AG09319 (cell line): ENCODE data around the gene ATP10B.

Source experiments
- DNase-seq: peaks from one replicate; pipeline ENCODE4 v3.0.0-alpha.2; 2010; ENCODE audit warnings: low read depth; ENCODE audit errors: extremely low read depth
- CTCF ChIP-seq: IDR thresholded peaks from 2 replicates; pipeline ENCODE4 v1.5.1; 2011; ENCODE audit warnings: low read depth, mild to moderate bottlenecking, inconsistent platforms, low read length, moderate library complexity

The ATP10B gene

DNA sequence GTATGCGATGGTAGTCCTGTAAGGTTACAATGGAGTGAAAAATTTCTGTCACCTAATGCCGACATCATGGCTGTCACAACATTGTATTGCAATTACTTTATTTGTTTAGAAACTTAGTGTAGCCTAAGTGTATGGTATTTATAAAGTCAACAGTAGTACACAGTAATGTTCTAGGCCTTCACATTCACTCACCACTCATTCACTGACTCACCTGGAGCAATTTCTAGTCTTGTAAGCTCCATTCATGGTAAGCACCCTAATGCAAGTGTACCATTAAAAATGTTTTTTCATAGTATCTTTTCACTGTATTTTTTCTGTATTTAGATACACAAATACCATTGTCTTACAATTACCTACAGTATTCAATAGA, 58.5 kb downstream of the ATP10B start:
- TF ChIP-seq CTCF: no peak
- no peak for DNase-seq

DNA sequence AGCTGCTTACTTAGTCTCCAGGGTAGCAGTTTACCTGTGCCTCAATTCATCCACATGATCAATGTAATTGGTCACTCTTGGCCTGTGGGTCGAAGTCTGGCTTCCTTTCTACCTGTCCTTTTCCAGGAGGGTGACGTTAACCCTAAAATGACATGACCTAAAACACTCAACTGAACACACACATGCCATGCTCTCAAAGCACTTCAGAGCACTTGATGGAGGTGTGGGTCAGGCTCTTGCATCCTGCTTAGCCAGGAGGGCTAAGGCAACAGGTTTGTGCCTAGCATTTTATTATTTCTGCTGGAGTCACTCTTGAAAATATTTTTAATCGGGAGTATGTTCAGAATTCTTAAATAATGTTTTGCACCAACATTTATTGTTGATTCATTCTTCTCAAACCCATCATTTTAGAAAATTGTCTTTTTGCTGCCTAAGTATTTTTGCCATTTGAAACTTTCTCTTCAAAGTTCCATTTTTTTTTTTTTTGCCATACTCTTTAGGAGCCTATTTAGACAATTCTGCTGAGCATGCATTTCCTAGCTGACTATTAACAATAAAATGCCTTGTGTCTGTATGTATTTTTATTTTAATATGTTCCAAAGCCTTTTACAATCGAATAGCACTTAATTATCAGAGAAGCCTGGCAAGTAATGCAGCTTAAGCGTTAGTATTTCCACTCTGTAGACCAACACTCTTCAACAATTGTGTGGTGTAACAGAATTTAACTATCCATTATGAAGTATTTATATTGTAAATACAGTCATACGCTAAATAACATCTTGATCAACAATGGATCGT, 59.1 kb downstream of the ATP10B start:
- no peak for DNase-seq
- TF ChIP-seq CTCF: no peak

DNA sequence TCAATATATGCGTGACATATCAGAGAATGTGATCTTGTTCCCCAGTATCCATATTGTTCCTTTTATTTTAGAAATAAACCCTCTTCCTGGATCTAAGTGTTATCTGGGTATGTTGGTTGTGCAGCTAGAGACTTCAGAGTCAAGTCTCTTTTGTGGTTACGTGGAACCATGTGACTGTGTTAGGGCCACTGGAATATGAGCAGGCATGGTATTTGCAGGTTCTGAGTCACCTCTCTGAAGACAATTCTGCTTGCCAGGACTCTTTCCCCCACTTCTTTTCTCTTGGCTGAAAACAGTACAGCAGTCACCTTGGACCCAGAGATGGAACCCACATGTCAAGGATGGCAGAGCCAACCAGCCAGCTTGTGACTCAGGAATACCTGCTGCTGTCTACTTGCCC, 59.7 kb downstream of the ATP10B start:
- TF ChIP-seq CTCF: no peak
- DNase-seq: no peak

DNA sequence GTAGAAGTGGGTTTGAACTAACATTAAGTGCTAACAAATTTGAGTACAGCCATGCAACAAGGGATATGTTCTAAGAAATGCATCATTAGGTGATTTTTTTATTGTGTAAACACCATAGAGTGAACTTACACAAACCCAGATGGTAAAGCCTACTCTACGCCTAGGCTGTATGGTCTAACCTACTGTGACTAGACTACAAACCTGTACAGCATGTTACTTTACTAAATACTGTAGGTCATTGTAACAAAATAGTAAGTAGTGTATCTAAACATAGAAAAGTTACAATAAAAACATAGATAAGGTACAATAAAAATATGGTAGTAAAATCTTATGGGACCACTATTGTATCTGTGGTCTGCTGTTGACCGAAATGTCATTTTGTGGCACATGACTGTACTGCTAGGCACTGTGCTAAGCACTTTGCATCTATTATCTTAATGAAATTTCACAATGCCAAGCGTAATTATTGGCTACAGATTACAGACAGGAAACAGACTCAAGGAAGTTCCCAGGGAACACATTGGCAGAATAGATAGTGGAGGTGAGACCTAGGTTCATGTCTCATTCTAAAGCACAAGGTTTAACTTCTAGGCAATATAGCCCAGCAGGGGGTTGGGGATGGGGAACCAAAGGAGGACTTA, 62.7 kb downstream of the ATP10B start:
- no peak for TF ChIP-seq CTCF
- DNase-seq: no peak

DNA sequence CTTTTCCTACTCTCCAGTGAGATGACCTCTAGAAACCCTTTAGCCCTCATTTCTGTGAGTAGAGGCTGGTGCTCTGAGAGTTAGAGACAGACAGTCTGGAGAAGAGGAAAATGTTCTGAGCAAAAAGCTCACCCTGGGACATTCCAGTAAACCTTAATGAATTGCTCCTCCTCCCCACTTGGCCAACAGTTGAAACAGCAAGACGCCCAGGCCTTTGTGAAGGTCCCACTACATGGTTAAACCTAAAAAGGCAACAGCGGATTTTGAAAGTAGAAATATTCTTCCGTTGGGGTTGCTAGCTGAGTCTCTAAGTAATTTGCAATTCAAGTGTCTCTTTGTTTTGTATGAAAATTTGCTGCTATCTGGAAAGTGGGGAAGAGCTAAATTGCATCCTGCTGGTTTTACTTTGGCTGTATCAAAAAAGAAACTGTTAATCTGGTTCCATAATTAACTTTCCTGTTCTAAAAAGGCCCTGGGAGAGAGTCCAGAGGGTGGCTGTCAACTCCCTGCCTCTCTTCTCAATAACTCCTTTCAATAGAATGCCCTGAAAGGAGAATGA, 63.8 kb downstream of the ATP10B start:
- no peak for DNase-seq

DNA sequence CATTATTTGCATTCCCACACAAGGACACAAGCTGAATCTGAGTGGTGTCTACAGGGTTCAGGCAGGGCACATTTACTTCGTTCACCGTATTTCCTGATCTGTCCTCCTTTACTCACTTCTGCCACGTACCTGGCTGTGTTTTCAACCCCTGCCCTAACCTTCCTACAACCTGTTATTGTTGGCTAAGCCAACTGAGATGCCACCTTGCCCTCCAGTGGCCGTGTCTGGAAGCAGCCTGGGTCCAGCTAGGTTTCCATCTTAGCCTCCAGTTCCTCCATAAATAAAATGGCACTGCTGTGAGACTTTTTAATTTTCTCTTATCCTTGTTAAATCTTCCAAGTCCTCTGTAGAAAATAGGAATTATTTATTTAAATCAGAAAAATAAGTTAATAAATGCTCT, 64.8 kb downstream of the ATP10B start:
- peak; percentile 3; the same call in 1 of the 2 replicates for TF ChIP-seq CTCF
- DNase-seq: no peak

More for the DNA sequence above, 63.8 kb downstream of the ATP10B start:
- TF ChIP-seq CTCF: no peak

GRCh38 chr5:160774666-160775315, 77.2 kb downstream of the ATP10B start:
- no peak for TF ChIP-seq CTCF
- no peak for DNase-seq
